NT2/D1 (cell line): ENCODE data around the gene CATSPERD.
A peak's percentile ranks its signal among the peaks of the same experiment; 100 is the strongest.
"Not testable (repeated sequence)": the region's sequence is repeated elsewhere in the genome, so short reads cannot be mapped to it uniquely, and the experiment has no call there.

Experiments used
- DNase-seq: peaks from one replicate; pipeline ENCODE4 v3.0.0-alpha.2; 2011; ENCODE audit warnings: low read depth, low spot score
- H3K27me3 ChIP-seq: 2 replicates; pipeline ENCODE4 v1.6.0; 2011; ENCODE audit warnings: mild to moderate bottlenecking; ENCODE audit not compliant: insufficient read length, insufficient read depth
- H3K36me3 ChIP-seq: 2 replicates; pipeline ENCODE4 v1.6.1; 2011; ENCODE audit warnings: mild to moderate bottlenecking, low read length, mixed read lengths; ENCODE audit not compliant: insufficient read depth, insufficient read length
- H3K4me1 ChIP-seq: 2 replicates; pipeline ENCODE4 v1.5.1; 2011; ENCODE audit not compliant: insufficient read depth, insufficient read length
- H3K4me3 ChIP-seq: 2 replicates; pipeline ENCODE4 v1.5.1; 2011; ENCODE audit warnings: low read depth; ENCODE audit not compliant: insufficient read length
- H3K9ac ChIP-seq: 2 replicates; pipeline ENCODE4 v1.6.0; 2011; ENCODE audit warnings: low read depth; ENCODE audit not compliant: insufficient read length
- H3K9me3 ChIP-seq: 2 replicates; pipeline ENCODE4 v1.5.1; 2011; ENCODE audit warnings: mild to moderate bottlenecking, low read length; ENCODE audit not compliant: insufficient read depth
- SUZ12 ChIP-seq: IDR thresholded peaks from 2 replicates; pipeline ENCODE4 v1.6.1; 2011; ENCODE audit not compliant: insufficient read length, insufficient read depth; ENCODE audit errors: extremely low read depth
- YY1 ChIP-seq: IDR thresholded peaks from 2 replicates; pipeline ENCODE4 v1.6.1; 2011; ENCODE audit not compliant: insufficient read length, insufficient read depth
- ZNF274 ChIP-seq: IDR thresholded peaks from 2 replicates; pipeline ENCODE4 v1.6.1; 2011; ENCODE audit warnings: mild to moderate bottlenecking, low read depth, low read length

CATSPERD gene

GRCh38 chr19:5696196-5697021, 24.0 kb upstream of the CATSPERD start:
- DNase-seq = no peak
- no peaks in the 10 kb centered on the region for H3K27me3 ChIP-seq
- H3K36me3 ChIP-seq = peaks cover 94% of the 10 kb centered on the region
- no peak overlapping the region for H3K4me3 ChIP-seq
- H3K4me1 ChIP-seq = peaks cover 25% of the 10 kb centered on the region
- peaks cover 7% of the 10 kb centered on the region; the same call in 1 of the 2 replicates for H3K9me3 ChIP-seq
- no peak overlapping the region for H3K9ac ChIP-seq
- TF ChIP-seq ZNF274 (no peak), SUZ12 (no peak), YY1 (no peak)

DNA sequence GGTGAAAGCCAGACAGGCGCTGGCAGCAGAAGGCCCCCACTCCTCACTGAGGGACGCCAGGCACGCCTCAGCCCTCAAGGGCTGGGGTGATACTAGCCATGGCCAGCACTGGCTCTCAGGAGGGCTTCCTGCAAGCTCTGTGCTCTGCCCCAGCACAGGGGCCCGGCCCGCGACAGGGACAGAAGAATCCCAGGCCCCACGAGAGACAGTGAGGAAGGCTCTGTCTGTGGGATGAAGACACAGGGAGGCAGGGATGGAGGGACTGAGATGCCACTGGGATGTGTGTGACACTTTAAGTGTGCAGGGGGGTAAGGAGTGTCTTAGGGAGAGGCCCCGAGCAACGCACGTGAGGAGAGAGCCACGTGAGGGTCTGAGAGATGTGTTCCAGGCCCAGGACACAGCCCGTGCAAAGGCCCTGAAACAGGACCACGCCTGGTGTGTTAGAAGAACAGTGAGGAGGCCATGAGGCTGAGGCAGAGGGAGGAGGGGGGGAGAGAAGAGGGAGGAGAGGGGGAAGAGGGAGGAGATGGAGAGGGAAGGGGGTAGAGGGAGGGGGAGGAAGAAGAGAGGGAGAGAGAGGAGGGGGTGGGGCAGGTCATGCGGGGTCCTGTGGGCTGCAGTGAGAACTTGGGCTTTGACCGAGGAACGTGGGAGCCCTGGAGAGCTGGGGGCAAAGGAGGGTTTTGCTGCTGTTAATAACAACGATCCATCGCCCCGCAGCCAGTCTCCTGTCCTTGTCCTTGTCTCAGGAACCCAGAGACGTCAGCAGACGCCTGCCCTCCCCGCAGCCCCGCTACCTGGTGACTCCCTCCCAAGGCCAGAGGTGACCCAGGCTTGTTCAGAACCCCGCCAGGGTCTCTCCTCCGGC, 23.2 kb upstream of the CATSPERD start:
- no peak overlapping the region for H3K4me3 ChIP-seq
- H3K27me3 ChIP-seq = no peaks in the 10 kb centered on the region
- peak overlapping the region; percentile 17 for H3K9ac ChIP-seq
- peaks cover 19% of the 10 kb centered on the region for H3K4me1 ChIP-seq
- peaks cover 12% of the 10 kb centered on the region; the same call in 1 of the 2 replicates for H3K9me3 ChIP-seq
- H3K36me3 ChIP-seq = peaks cover 86% of the 10 kb centered on the region
- no peak for DNase-seq
- no peak for TF ChIP-seq SUZ12
- no peak for TF ChIP-seq ZNF274
- TF ChIP-seq YY1 = no peak

GRCh38 chr19:5697890-5698634, 22.4 kb upstream of the CATSPERD start:
- Histone ChIP-seq H3K4me1 (peaks cover 14% of the 10 kb centered on the region), H3K27me3 (no peaks in the 10 kb centered on the region), H3K4me3 (no peak overlapping the region), H3K36me3 (peaks cover 79% of the 10 kb centered on the region), H3K9me3 (peaks cover 13% of the 10 kb centered on the region; the same call in 1 of the 2 replicates), H3K9ac (no peak overlapping the region)
- DNase-seq = no peak
- TF ChIP-seq SUZ12 = no peak
- TF ChIP-seq ZNF274 = no peak
- TF ChIP-seq YY1 = no peak

DNA sequence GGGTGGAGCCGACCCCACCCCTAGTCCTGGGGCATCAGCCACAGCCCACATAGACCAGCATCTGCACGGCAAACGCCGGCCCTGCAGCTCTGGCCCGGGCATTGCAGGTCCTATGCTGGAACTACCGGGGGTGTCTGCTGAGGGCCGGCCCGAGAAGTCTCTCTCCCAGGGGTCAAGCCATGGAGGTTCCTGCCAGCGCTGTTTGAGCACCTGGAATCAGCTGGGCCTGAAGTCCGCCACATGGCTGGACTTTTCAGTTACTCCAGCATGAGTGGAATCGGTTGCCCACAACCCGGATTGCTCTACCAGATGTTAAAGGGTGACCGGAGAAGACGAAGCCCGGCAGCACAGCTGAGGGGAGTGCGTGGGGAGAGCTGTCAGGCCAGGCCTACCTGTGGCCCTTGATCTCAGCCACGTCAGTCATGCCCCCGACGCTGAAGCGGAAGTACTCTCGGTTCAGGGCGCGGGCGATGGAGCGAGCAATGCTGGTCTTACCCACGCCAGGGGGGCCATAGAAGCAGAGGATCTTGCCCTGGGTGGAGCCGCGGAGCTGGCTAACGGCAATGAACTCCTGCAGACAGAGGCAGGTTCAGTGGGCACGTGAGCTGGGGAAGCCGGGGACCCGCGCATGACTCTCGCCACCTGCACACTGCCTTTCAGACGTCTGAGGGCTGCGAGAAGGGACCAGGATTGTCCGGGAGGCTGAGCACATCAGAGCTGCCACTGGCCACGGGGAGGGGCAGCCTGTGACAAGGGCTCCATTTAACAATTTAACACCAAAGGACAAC, 21.6 kb upstream of the CATSPERD start:
- Histone ChIP-seq H3K9me3 (peaks cover 21% of the 10 kb centered on the region; the same call in 1 of the 2 replicates), H3K4me3 (no peak overlapping the region), H3K4me1 (peaks cover 7% of the 10 kb centered on the region), H3K9ac (no peak overlapping the region), H3K27me3 (no peaks in the 10 kb centered on the region), H3K36me3 (peaks cover 79% of the 10 kb centered on the region)
- DNase-seq = no peak
- TF ChIP-seq YY1 = no peak
- no peak for TF ChIP-seq SUZ12
- TF ChIP-seq ZNF274 = no peak

DNA sequence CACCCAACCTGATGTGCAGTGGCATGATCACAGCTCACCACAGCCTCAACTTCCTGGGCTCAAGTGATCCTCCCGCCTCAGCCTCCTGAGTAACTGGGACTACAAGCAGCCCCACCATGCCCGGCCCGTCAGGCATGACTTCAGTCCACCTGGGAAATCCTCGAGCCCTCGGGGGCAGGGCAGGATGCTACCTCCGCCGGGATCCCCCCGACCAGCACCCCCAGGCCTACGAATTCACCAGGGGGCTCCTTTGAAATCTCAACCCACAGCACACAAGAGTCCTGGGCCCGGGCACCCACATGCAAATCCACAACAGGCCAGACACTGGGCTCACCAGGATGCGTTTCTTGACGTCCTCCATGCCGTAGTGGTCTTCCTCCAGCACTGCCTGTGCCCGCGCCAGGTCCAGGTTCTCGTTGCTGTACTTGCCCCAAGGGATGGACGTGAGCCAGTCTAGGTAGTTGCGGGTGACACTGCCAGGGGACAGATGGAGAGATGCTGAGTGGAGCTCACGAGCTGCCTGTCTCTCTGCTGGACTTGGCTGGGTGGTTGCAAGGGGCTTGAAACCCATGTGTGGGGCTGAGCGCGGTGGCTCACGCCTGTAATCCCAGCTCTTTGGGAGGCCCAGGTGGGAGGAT, 19.9 kb upstream of the CATSPERD start:
- Histone ChIP-seq H3K4me1 (peaks cover 5% of the 10 kb centered on the region), H3K27me3 (no peaks in the 10 kb centered on the region), H3K9me3 (peaks cover 24% of the 10 kb centered on the region; the same call in 1 of the 2 replicates), H3K4me3 (no peak overlapping the region), H3K36me3 (peaks cover 79% of the 10 kb centered on the region), H3K9ac (no peak overlapping the region)
- no peak for DNase-seq
- TF ChIP-seq YY1 (no peak), ZNF274 (no peak)

GRCh38 chr19:5702053-5702410, 18.4 kb upstream of the CATSPERD start:
- not testable (repeated sequence) for H3K27me3 ChIP-seq, H3K4me1 ChIP-seq, H3K4me3 ChIP-seq, H3K9ac ChIP-seq, DNase-seq
- peaks cover 24% of the 10 kb centered on the region; the same call in 1 of the 2 replicates for H3K9me3 ChIP-seq
- H3K36me3 ChIP-seq = peaks cover 78% of the 10 kb centered on the region
